ENCODE measurements around the gene MLLT10. TPM values are rescaled to one million over a fixed set of nuclear protein-coding genes. Genes with fewer than 3 reads are reported as not detected.
"Not testable (repeated sequence)": the region's sequence is repeated elsewhere in the genome, so short reads cannot be mapped to it uniquely, and the experiment has no call there.

MLLT10 gene
- total RNA-seq, 1 donor from 2014 or later = 50.6 TPM

DNA sequence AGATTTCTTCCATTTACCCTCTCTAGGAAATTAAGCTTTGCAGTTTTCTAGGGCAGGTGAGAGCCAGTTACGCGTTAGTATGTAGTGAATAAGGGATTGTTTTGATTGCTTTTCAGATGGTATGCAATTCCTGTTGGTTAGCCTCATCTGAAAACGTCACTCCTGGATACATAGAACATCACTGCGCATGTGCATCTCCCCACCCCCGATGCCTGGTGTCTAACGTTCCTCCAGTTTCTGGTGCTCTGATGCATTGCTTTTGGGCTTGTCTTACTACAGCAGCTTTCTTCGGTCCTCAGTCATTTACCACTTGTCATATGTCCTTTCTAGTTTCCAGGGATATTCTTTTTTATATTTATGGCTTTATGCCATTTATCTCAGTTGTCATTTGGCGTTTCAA is 22.5 kb downstream of the MLLT10 start:
- Mint-ChIP-seq H3K36me3 (ENCODE audit: low read depth, unreplicated experiment) (peaks cover 52% of the 10 kb centered on the region), H3K27me3 (ENCODE audit: unreplicated experiment) (no peaks in the 10 kb centered on the region), H3K27ac (ENCODE audit: unreplicated experiment) (no peak overlapping the region), H3K9me3 (ENCODE audit: unreplicated experiment) (no peaks in the 10 kb centered on the region), H3K4me1 (ENCODE audit: unreplicated experiment) (no peaks in the 10 kb centered on the region), H3K4me3 (ENCODE audit: unreplicated experiment) (no peak overlapping the region)
- no peak for DNase-seq (ENCODE audit: low spot score)
- TF ChIP-seq, protein P1, sequence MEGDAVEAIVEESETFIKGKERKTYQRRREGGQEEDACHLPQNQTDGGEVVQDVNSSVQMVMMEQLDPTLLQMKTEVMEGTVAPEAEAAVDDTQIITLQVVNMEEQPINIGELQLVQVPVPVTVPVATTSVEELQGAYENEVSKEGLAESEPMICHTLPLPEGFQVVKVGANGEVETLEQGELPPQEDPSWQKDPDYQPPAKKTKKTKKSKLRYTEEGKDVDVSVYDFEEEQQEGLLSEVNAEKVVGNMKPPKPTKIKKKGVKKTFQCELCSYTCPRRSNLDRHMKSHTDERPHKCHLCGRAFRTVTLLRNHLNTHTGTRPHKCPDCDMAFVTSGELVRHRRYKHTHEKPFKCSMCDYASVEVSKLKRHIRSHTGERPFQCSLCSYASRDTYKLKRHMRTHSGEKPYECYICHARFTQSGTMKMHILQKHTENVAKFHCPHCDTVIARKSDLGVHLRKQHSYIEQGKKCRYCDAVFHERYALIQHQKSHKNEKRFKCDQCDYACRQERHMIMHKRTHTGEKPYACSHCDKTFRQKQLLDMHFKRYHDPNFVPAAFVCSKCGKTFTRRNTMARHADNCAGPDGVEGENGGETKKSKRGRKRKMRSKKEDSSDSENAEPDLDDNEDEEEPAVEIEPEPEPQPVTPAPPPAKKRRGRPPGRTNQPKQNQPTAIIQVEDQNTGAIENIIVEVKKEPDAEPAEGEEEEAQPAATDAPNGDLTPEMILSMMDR (IDR thresholded peaks at IDR 0.05; ENCODE audit: unreplicated experiment) = no peak

DNA sequence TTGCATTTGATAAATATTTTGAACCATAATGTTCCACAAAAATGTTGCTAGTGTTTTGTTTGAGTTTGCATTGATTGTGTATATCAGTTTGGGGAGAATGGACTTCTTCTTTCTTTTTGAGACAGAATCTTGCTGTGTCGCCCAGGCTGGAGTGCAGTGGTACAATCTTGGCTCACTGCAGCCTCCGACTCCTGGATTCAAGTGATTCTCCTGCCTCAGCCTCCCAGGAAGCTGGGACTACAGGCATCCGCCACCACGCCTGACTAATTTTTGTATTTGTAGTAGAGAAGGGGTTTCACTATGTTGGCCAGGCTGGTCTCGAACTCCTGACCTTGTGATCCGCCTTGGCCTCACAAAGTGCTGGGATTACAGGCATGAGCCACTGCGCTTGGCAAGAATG is 25.0 kb downstream of the MLLT10 start:
- H3K27ac Mint-ChIP-seq (ENCODE audit: unreplicated experiment); H3K9me3 Mint-ChIP-seq (ENCODE audit: unreplicated experiment); H3K27me3 Mint-ChIP-seq (ENCODE audit: unreplicated experiment); DNase-seq (ENCODE audit: low spot score); H3K4me3 Mint-ChIP-seq (ENCODE audit: unreplicated experiment); H3K4me1 Mint-ChIP-seq (ENCODE audit: unreplicated experiment): not testable (repeated sequence)
- peaks cover 45% of the 10 kb centered on the region for H3K36me3 Mint-ChIP-seq (ENCODE audit: low read depth, unreplicated experiment)

DNA sequence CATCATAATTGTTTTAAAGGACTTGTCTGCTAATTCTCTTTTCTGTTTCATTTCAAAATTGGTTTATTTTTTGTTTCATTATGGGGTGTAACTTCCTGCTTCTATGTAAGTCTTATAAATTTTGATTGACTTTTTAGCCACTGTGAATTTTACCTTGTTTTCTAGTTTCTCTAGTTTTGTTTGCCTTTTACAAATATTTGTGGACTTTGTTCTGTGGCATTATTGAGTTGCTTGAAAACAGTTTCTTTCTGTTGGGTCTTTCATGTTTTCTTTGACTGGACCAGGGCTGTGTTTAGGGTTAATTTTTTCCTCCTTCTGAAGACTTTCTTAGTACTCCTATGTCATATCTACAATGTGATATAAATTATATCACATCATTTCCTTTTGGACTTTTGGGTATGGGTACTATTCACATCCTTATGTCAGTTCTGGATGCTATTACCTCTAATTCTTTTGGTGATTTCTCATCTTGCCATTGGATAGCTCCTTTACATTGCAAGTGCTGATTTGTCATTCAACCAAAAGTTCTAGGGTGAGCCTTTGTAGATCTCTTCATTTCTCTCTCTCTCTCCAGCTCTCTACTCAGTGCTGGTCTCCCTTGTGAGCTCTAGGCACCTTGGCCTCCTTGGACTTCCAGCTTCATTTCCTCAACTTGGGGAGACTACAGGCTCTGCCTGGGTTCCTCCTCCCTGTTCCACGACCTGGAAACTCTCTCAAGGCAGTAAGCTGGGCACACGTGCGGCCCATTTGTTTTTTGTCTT is 36.9 kb downstream of the MLLT10 start:
- Mint-ChIP-seq H3K36me3 (ENCODE audit: low read depth, unreplicated experiment) (peaks cover 5% of the 10 kb centered on the region), H3K4me1 (ENCODE audit: unreplicated experiment) (peaks cover 3% of the 10 kb centered on the region), H3K27ac (ENCODE audit: unreplicated experiment) (no peak overlapping the region), H3K27me3 (ENCODE audit: unreplicated experiment) (peaks cover 2% of the 10 kb centered on the region), H3K9me3 (ENCODE audit: unreplicated experiment) (no peaks in the 10 kb centered on the region), H3K4me3 (ENCODE audit: unreplicated experiment) (no peak overlapping the region)
- DNase-seq (ENCODE audit: low spot score) = no peak
- TF ChIP-seq, protein P1 (IDR thresholded peaks at IDR 0.05; ENCODE audit: unreplicated experiment) = no peak

GRCh38 chr10:21572578-21572977 is 38.5 kb downstream of the MLLT10 start:
- H3K27ac Mint-ChIP-seq (ENCODE audit: unreplicated experiment) = no peak overlapping the region
- H3K36me3 Mint-ChIP-seq (ENCODE audit: low read depth, unreplicated experiment) = peaks cover 5% of the 10 kb centered on the region
- no peaks in the 10 kb centered on the region for H3K9me3 Mint-ChIP-seq (ENCODE audit: unreplicated experiment)
- peaks cover 3% of the 10 kb centered on the region for H3K4me1 Mint-ChIP-seq (ENCODE audit: unreplicated experiment)
- H3K4me3 Mint-ChIP-seq (ENCODE audit: unreplicated experiment) = no peak overlapping the region
- no peak for DNase-seq (ENCODE audit: low spot score)
- TF ChIP-seq, protein P1 (IDR thresholded peaks at IDR 0.05; ENCODE audit: unreplicated experiment) = no peak
- H3K27me3 Mint-ChIP-seq (ENCODE audit: unreplicated experiment) = peaks cover 2% of the 10 kb centered on the region

- not testable (repeated sequence) for H3K4me3 Mint-ChIP-seq (ENCODE audit: unreplicated experiment); H3K4me1 Mint-ChIP-seq (ENCODE audit: unreplicated experiment); DNase-seq (ENCODE audit: low spot score); H3K36me3 Mint-ChIP-seq (ENCODE audit: low read depth, unreplicated experiment); H3K27me3 Mint-ChIP-seq (ENCODE audit: unreplicated experiment); H3K9me3 Mint-ChIP-seq (ENCODE audit: unreplicated experiment); H3K27ac Mint-ChIP-seq (ENCODE audit: unreplicated experiment)
Observed at GRCh38 chr10:21574514-21574913, 40.5 kb downstream of the MLLT10 start.

DNA sequence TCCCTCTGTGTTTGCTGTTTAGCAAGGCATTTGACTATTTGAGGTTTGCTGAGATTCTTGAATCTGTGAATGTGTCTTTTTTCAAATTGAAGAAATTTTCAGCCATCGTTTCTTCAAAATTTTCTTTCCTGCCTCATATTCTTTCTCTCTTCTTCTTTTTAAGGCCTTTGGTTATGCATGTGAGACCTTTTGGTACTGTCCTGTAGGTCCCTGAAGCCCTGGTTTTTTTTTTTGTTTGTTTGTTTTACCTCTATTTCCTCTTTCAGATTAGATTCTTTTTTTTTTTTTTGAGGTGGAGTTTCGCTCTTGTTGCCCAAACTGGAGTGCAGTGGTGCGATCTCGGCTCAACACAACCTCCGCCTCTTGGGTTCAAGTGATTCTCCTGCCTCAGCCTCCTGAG is 45.3 kb downstream of the MLLT10 start:
- Mint-ChIP-seq H3K27ac (ENCODE audit: unreplicated experiment) (no peak overlapping the region), H3K9me3 (ENCODE audit: unreplicated experiment) (no peaks in the 10 kb centered on the region), H3K4me1 (ENCODE audit: unreplicated experiment) (peaks cover 2% of the 10 kb centered on the region), H3K4me3 (ENCODE audit: unreplicated experiment) (no peak overlapping the region), H3K27me3 (ENCODE audit: unreplicated experiment) (no peaks in the 10 kb centered on the region), H3K36me3 (ENCODE audit: low read depth, unreplicated experiment) (peaks cover 11% of the 10 kb centered on the region)
- DNase-seq (ENCODE audit: low spot score) = no peak
- TF ChIP-seq, protein P1 (IDR thresholded peaks at IDR 0.05; ENCODE audit: unreplicated experiment) = no peak

DNA sequence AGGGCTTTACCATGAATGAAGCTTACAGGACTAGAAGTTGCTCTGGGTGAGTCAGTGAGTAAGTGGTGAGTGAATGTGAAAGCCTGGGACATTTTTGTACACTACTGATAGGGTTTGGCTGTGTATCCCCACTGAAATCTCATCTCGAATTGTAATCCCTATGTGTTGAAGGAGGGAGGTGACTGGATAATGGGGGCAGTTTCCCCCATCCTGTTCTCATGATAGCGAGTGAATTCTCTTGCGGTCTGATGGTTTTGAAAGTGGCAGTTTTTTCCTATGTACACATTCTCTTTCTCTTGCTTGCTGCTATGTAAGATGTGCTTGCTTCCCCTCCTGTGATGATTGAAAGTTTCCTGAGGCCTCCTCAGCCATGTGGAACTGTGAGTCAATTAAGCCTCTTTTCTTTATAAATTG is 47.4 kb downstream of the MLLT10 start:
- not testable (repeated sequence) for H3K27me3 Mint-ChIP-seq (ENCODE audit: unreplicated experiment); H3K9me3 Mint-ChIP-seq (ENCODE audit: unreplicated experiment); H3K4me1 Mint-ChIP-seq (ENCODE audit: unreplicated experiment); H3K4me3 Mint-ChIP-seq (ENCODE audit: unreplicated experiment); DNase-seq (ENCODE audit: low spot score)
- H3K36me3 Mint-ChIP-seq (ENCODE audit: low read depth, unreplicated experiment) = peaks cover 11% of the 10 kb centered on the region
- peak overlapping the region; percentile 0 for H3K27ac Mint-ChIP-seq (ENCODE audit: unreplicated experiment)
